GM18867 (cell line): Measurements from ENCODE around the gene EPS15.
A peak's percentile ranks its signal among the peaks of the same experiment; 100 is the strongest.
"Not testable (repeated sequence)": the region's sequence is repeated elsewhere in the genome, so short reads cannot be mapped to it uniquely, and the experiment has no call there.

ENCODE experiments used
- ATAC-seq: cut with Tn5 transposase; IDR thresholded peaks from one replicate; pipeline ENCODE4 v1.9.1; 2021; ENCODE audit warnings: mild to moderate bottlenecking, moderate library complexity; ENCODE audit not compliant: unreplicated experiment

EPS15 gene

DNA sequence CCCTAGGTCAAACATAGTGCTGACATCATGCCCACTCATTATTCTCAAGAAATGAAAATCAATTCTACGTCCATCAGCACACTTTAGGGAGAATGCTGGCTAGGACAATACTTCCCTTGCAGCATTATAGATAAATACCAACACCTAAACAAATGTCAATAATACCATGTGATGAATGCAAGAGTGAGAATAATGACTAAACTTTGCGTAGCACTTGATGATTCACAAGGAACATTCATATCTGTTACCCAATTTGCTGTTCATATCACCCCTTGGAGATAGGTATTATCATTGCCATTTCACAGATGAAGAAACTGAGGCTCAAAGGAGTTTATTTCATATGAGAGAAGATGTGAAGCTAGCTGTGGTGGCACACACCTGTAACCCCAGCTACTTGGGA, 24.8 kb upstream of the EPS15 start:
- no peak for ATAC-seq

DNA sequence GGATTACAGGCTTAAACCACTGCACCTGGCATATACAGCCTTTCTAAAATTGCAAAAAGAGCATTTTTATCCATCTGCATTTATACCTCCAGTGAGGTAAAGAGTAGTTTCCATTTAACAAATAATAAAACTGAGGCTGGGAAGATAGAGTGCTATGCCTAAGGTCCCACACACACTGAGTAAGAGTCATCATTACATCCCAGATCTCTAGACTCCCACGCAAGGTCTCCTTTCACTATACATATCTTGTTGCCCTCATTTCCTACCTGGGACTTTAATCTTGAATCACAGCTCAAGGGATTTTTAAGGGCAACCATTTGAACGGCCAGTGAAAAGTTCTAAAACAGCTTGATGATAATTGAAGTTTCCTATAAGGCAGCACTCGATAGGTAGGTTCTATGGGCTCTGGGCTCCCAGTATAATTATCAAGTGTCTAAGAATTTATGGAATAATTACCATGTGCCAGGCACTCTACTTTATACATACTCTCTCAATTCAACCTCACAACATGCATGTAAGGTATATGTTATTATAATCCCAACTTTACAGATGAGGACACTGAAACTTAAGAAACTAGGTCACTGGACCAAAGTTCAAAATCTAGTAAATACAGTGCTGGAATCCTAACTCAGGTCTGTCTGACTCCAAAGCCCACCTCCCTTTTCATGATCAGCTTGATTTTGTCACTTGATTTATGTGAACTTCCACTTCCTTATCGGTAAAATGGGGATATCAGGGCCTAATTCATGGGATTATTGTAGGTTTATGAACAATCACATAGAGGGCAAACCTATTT, 23.3 kb upstream of the EPS15 start:
- no peak for ATAC-seq

DNA sequence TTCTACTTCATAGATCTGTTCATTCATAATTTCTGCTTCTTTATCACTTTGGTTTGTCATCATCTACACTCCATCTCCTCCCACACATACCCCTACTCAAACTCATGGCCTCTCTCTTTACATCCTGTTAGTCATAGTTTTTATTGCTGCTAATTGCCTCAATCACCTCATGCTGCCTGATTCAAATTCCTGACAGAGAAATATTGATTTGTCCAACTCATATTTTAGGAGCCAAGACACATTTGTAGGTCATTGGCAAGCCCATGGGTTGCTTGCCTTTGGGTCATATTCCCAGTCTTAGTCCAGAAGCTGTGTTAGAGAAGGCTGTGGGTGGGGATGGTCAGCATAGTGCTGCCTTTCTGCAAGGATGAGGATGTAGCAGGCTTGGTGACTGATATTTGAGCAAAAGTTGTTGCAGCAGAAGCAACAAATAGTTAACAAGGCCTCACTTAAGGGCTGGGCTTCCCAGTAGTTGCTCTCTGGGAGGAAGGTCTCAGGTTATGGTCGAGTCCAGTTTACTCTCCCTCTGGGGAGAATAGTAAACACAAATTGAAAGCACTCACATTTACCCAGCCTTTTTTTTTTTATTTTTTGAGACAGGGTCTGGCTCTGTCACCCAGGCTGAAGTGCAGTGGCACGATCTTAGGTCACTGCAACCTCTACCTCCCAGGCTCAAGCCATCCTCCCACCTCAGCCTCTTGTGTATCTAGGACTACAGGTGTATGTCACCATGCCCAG, 22.4 kb upstream of the EPS15 start:
- ATAC-seq: no peak

DNA sequence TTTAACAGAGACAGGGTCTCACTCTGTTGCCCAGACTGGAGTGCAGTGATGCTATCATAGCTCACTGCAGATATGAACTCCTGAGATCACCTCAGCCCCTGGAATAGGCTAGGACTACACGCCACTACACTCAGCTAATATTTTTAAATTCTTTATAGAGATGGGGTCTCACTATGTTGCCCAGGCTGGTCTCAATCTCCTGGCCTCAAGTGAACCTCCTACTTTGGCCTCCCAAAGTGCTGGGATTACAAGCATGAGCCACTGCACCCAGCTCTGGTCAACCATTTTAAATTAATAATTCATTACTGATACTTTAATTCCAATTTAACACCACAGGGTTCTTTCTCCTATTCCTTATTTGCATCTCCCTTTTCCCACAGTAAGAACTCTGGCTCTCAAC, 18.5 kb upstream of the EPS15 start:
- no peak for ATAC-seq

DNA sequence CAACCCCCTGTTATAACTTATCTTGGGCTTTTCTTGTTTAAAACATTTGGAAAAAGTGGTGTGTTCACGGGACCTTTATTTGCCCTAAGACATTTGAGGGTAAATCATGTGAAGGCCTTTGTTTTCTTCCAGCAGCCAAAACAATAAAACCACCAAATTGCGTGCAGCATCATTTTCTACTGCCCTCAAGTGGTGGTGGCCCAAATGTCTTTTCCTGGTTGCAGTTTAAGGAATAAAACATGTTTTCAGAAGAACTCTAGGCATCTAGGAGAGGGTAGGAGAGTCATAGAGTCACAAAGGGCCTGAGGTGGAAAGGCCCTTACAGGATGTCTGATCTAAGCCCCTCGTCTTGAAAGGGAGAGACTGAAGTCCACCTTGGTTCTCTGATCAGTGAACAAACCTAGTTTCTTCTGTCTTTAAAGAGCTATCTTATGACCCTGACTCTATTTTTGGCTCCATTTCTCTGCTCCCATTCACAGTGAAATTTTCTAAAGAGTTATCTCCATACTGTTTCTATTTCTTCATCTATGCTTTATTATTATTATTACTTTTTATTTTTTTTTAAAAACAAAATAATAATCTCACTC, 16.0 kb upstream of the EPS15 start:
- no peak for ATAC-seq

DNA sequence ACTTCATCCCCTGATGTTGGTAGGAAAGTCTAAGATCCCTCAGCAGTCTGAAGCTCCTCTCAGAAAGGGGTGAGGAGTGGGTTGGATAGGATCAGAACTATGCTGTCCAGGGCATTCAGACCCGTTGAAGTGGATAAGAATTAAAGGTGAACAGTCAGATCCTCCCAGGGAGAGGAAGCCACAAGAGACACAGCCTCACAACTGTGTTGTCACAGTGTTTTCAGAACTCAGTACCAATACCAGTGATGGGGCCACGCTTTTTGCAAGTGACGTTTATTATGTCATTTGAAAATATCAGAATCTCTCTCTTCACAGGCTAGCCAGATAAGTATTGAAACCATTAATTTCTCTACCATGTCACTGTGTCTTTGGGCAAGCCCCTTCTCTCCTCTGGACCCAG, 15.4 kb upstream of the EPS15 start:
- ATAC-seq: no peak

DNA sequence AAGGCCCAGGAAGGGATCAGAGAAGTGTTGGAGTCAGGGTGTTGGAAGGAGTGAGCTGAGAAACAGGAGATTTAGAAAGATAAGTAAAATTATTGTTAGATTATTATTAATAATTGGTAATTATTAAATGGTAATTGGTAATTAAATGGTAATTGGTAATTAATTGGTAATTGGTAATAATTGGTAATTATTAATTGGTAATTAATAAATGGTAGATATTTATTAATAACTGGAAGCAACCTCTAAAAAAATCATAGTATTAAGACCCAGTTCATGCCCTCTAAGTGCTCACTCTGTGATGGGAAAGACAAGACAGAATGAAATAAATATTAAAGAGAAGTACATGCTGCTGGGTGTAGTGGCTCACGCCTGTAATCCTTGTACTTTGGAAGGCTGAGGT, 13.8 kb upstream of the EPS15 start:
- ATAC-seq: no peak

DNA sequence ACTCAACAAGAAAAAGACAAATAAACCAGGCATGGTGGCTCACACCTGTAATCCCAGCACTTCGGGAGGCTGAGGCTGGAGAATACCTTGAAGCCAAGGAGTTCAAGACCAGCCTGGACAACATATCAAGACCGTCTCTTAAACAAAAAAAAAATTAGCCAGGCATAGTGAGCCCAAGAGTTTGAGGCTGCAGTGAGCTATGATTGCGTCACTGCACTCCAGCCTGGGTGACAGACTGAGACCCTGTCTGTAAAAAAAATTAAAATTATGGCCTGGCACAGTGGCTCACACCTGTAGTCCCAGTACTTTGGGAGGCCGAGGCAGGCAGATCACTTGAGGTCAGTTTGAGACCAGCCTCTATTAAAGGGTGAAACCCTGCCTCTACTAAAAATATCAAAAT, 11.4 kb upstream of the EPS15 start:
- not testable (repeated sequence) for ATAC-seq

DNA sequence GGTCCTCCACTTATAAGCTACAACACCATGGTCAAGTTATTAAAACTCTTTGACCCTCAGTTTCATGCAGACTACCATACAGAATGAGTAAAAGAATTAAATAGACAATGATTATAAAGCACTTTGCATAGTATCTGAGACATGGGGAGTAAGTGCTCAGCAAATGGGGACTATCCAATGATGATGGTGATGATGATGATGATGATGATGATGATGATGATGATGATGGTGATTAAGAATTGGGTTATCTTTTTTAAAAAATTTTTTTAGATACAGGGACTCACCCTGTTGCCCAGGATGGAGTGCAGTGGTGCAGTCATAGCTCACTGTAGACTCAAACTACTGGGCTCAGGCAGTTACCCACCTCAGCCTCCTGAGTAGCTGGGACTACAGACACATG, 8.1 kb upstream of the EPS15 start:
- ATAC-seq: no peak

DNA sequence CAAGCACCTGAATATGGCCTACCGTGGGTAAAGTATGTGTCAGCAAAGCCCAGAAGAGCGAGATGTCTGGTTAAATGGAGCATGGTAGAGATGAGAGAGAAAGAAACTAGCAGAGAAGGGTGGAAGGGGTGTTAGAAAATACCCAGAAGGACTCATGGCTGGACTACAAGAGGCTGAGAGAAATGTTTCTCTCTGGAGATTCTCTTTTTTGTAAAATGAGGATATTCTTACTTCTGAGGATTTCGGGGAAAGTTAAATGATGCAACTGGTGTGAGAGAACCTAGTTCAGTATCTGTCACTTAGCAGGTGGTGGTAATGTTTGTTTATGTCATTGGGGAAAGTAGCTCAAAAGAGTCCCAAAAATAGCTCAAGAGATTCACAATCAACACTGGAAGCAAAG, 7.2 kb upstream of the EPS15 start:
- no peak for ATAC-seq

DNA sequence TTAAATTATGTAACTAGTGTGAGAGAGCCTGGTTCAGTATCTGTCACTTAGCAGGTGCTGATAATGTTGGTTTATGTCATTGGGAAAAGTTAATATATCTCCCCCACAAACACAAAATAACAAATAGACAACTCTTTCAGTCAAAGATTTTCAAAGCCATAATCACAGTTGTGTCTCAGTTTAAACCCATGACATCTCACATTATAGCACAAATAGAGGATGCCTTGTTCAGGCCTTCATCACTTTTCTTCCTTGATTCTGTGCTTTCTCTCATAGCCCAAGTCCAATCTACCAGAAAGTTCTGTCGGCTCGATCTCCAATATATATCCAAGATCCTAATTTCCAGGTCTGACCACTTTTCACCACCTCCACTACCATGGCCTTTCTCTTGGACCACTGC, 6.2 kb upstream of the EPS15 start:
- ATAC-seq: no peak

DNA sequence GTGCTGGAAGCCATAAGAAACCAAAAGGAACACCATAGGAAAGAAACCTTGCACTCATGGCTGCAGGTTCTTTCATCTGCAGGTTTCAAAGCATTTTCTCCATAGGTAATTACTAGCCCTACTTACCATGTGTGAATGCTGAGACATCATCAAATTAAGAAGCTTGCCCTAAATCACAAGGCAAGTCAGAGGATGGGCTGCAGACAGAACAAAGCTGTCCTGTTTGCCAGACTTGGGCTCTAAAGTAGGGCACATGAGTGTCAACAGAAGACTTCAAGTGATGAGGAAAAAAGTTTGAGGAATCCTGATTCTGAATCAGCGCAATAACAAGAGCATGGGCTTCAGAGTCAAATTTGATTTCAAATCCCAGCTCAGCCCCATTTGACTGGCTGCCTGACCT, 5.8 kb upstream of the EPS15 start:
- no peak for ATAC-seq

DNA sequence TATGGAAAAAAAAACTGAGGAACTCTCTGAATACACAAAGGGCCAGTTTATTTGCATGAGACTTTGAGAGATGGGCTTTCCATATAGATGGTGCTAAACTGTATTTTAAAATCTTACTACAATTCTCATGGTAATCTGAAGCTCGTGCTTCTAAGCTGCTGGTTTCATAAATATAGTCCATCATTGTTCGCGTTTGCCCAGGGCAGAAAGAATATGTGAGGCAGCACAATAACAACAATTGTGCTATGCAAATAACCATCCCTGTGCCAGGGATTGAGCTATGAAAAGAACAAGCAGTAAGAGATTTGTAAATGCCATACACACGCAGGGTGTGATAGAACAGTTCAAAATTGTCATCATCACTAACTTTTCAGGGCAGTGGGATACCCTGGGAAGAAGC, 4.9 kb upstream of the EPS15 start:
- ATAC-seq: no peak

DNA sequence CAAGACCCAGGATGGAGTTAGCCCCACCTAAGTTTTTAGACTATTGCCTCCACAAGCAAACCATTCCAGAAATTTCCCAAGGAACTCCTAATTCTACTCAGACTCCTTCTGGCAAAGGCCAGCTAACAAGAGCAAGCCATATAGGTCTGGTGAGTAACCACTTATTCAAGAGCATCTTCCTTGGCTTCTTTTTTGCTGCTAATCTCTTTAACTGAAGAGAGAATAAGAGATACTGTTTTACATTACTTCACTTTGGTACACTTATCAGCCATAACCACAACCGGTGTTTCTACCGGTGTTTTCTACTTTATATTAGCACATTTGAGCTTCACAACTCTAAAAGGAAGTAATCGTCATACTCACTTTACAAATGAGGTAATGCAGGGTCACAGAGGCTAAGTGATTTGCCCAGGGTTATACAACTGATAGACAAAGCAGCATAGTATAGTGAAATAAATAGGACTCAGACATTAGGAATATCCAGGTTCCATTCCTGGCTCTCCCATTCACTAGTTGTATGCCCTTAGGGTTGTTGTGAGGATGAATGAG, 1.7 kb upstream of the EPS15 start:
- ATAC-seq: no peak

DNA sequence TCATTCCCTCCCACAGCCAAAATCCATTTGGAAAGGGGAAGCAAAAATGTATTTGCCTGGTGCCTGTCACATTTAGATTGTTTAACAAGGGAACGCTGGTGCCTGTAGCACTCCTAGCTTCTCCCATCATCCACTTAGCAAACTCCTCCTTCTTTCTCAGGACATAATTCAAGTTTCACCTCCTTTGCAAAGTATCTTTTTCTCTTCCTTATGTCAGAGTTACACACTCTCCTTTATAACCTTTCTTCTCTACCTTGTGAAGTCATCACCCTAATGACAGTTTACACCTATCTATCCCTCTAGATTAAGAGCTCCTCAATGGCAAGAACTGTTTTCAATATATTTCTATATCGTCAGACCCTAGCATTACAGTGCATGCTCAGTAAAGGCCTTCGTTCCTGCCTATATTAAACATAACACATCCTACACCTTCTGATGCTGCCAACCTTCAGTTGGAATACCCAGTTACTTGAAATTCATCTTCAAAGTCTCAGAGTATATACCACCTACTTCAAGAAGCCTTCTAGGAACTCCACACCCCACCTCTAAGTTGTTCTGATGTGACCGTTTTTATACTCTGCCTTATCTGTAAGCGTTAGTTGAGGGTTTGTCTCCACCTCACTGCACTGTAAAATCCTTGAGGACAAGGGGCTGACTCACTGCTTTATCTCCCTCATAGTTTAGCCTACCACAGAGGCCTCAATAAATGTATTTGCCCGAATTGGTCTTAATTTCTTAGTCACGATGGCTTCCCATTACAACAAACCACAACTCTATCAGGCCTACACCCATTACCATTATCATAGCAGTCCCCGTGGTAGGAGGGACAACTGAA, 1.0 kb upstream of the EPS15 start:
- ATAC-seq: no peak

DNA sequence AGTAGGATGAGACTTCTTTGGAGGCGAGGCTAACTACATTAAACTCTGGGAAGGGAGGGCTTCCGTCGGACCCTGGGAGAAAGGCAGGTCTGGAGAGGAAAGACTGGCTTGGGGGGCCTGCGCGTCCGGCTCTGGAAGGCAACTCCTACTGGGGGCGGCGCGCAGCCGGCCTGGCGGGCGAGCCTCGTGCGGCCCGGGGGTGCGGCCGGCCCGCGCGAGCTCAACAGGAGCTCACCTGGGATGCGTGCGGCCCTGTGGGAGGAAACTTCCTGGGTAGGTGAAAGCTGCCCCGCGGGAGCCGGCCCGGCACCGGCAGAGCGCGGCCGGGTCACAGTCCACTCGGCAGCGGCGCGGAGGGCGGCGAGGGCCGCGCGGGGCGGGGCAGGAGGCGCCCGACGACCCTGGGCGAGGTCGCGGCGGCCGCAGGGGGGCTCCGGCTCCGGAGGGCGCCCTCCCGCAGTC, 449 bp downstream of the EPS15 start:
- ATAC-seq: peak; percentile 41

DNA sequence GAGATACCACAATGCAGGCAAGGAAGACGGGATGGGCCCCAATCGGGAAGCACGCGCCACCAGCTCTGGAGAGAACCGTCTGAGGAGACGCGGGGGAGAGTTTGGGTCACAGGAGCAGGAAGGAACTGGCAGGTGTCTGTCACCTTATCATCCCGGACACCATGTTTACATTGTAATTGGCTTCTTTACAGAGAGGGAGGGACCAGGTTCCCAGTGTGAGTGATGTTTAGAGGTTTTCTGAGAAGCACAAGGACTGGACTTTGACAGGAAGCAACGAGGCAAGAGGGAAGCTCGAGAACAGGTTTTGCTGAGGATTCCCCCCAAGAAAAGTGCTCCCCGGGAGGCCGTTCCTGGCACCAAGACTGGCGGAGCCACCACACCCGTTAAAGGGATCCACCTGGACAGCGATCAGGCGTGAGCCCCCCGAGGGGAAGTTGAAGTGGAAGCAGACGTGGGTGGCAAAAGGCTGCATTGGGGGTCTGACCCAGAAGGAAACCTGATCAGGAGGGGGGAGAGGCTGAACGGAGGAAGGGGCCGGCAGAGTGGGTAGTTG, 957 bp downstream of the EPS15 start:
- peak; percentile 35 for ATAC-seq

DNA sequence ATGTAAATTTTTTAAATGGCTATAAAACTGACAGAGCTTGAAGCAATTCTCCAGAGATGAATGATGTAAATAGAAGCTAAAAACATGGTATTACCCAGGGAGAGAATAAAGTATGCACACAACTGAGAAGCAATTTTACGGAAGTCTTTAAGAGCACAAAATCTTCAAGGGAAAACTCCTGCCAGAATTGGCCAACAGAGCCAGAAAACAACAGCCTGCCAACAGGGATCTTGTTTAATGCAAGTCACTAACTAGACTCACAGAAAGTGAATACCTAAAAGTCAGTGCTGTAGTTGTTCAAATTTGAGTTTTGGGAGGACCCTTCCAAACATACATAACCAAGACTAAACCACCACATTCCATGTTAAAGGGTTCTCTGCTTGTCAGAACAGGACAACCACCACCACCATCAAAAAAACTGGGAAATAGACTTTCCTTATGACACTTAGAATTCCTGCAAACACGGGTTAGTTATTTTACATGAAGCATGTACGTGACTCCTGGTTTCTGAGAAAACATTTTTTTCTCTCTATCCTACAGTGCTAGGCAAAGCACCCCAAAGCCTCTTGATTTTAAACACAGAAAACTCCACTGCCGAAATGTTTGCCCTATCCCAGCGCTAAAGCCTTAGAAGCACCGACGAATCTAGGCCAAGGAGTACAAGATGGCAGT, 1.6 kb downstream of the EPS15 start:
- ATAC-seq: no peak

DNA sequence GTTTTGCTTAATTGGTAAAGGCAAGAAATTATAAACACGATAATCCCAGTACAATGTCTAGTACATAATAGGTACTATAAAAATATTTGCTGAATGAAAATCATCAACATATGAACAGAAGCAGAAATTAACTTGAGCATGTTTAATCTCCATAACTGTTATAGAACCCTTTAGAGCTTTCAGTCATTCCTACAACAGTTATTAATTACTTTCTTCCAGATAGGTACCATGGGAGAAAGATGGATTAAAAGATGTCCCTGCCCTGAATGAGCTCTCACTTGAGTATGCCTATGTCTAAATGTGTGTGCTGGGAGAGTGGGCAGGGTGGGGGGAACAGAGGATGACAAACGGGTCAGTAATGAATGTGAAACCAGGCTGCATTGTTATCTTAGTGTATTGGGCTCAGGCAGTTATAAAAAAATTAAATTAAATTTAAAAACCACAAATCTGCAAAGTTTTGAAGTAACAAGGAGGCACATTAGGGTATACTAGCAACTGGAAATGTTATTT, 2.4 kb downstream of the EPS15 start:
- ATAC-seq: no peak
